K562 (cell line): ENCODE results near the gene RGS9BP. TPM values are rescaled to one million over a fixed set of nuclear protein-coding genes. Genes with fewer than 3 reads are reported as not detected.

ENCODE experiments used
- ATAC-seq: fragments of 200-7000 bp; cut with Tn5 transposase; 3 replicates; pipeline ENCODE4 v1.9.1; 2020; ENCODE audit warnings: moderate library complexity
- BruUV-seq: library from RNA; stranded (reverse); fragments of 400-500 nt; replicated peaks from 2 replicates; lab custom pipeline; 2021; lab: Mats Ljungman, UMichigan
- CTCF ChIA-PET: fragments of 300-600 bp; formaldehyde crosslinking; extraction: SDS; loops from one replicate; lab custom pipeline; 2021; ENCODE audit warnings: low intra/inter-chr PET ratio; lab: Yijun Ruan, JAX
- POLR2A ChIA-PET: fragments of 300-600, 350-650 bp; sonication (Branson Sonifier 250); formaldehyde crosslinking; extraction: SDS; loops from one replicate; lab custom pipeline; 2021; ENCODE audit warnings: antibody characterized with exemption, inconsistent platforms; lab: Yijun Ruan, JAX
- DNase-seq, 4 experiments: peaks; one replicate each; pipeline versions ENCODE4 v3.0.0 to v3.0.0-alpha.2; 2011 to 2018; ENCODE audit warnings: low spot score in 3 of 4, mixed read lengths in 3 of 4; ENCODE audit errors: extremely low read depth in 1 of 4
- FAIRE-seq: peaks from 2 replicates; lab custom pipeline; 2011; peaks lifted over from hg19 to GRCh38; lab: Jason Lieb, UNC
- H2AFZ ChIP-seq: 2 replicates; pipeline ENCODE4 v1.6.0; 2011; ENCODE audit warnings: low read depth, low read length, control low read depth, inconsistent platforms
- H3K27ac ChIP-seq: fragments of 200-600 bp; 3 replicates; pipeline ENCODE4 v1.8.0; 2011; ENCODE audit warnings: low read depth, mild to moderate bottlenecking, control low read depth, inconsistent platforms, low read length, moderate library complexity, mixed read lengths; ENCODE audit errors: extremely low read depth
- H3K27me3 ChIP-seq, 2 experiments: fragments of 300-600 bp in 1 of 2; 2 replicates in 1 of 2; 3 replicates in 1 of 2; pipeline versions ENCODE4 v1.6.0 to v1.8.0; 2011; ENCODE audit warnings: inconsistent platforms in 2 of 2, low read length in 2 of 2, mild to moderate bottlenecking in 1 of 2, mixed read lengths in 1 of 2, moderate library complexity in 1 of 2; ENCODE audit not compliant: control insufficient read depth in 2 of 2, insufficient read depth in 2 of 2
- H3K36me3 ChIP-seq: fragments of 300-600 bp; 3 replicates; pipeline ENCODE4 v1.8.0; 2011; ENCODE audit warnings: mild to moderate bottlenecking, low read length, inconsistent platforms; ENCODE audit not compliant: control insufficient read depth, insufficient read depth
- H3K4me1 ChIP-seq, 2 experiments: fragments of 200-600 bp in 1 of 2; replicated peaks in 1 of 2; 2 replicates in 1 of 2; 3 replicates in 1 of 2; pipeline versions ENCODE4 v1.5.1 to v1.8.0; 2011; ENCODE audit warnings: inconsistent platforms in 2 of 2, low read length in 2 of 2, mild to moderate bottlenecking in 1 of 2, mixed read lengths in 1 of 2, moderate library complexity in 1 of 2; ENCODE audit not compliant: control insufficient read depth in 2 of 2, insufficient read depth in 2 of 2
- H3K4me2 ChIP-seq: 2 replicates; pipeline ENCODE4 v1.6.1; 2011; ENCODE audit warnings: low read length, control low read depth, inconsistent platforms, mixed read lengths; ENCODE audit not compliant: insufficient read depth
- H3K4me3 ChIP-seq: fragments of 200-600 bp; sonication (generic), shearing (Covaris generic); 2 replicates; pipeline ENCODE4 v1.5.1; 2016; ENCODE audit warnings: control low read depth, inconsistent platforms
- H3K79me2 ChIP-seq: fragments of 200-600 bp; 3 replicates; pipeline ENCODE4 v1.8.0; 2011; ENCODE audit warnings: low read length, inconsistent platforms; ENCODE audit not compliant: control insufficient read depth, insufficient read depth
- H3K9ac ChIP-seq, 2 experiments: 2 replicates each; pipeline versions ENCODE4 v1.6.0 to v1.6.1; 2011; ENCODE audit warnings: low read depth in 2 of 2, low read length in 2 of 2, control low read depth in 1 of 2, inconsistent platforms in 1 of 2, mild to moderate bottlenecking in 1 of 2, mixed read lengths in 1 of 2; ENCODE audit not compliant: insufficient read depth in 1 of 2
- H3K9me1 ChIP-seq: one replicate; pipeline ENCODE4 v1.6.0; 2011; ENCODE audit warnings: inconsistent platforms, mild to moderate bottlenecking, low read length, moderate library complexity; ENCODE audit not compliant: control insufficient read depth, insufficient read depth
- H3K9me3 ChIP-seq: replicated peaks from 2 replicates; pipeline ENCODE4 v1.5.1; 2011; ENCODE audit warnings: low read depth, low read length, inconsistent platforms; ENCODE audit not compliant: control insufficient read depth, insufficient read depth
- H4K20me1 ChIP-seq: replicated peaks from 2 replicates; pipeline ENCODE4 v1.6.1; 2011; ENCODE audit warnings: low read length, inconsistent platforms, mixed read lengths; ENCODE audit not compliant: control insufficient read depth, insufficient read depth
- AFF4 ChIP-seq: sonication (generic); formaldehyde crosslinking; IDR thresholded peaks from 2 replicates; pipeline ENCODE4 v1.8.0; 2023; ENCODE audit warnings: mild to moderate bottlenecking, missing genetic modification reagents
- ATF4 ChIP-seq: fragments of 450-650 bp; formaldehyde crosslinking; IDR thresholded peaks from 2 replicates; pipeline ENCODE4 v1.4.0; 2022; ENCODE audit warnings: mild to moderate bottlenecking, moderate library complexity
- E2F6 ChIP-seq, 2 experiments: IDR thresholded peaks; 2 replicates each; pipeline ENCODE4 v1.6.1; 2011; ENCODE audit warnings: borderline replicate concordance in 1 of 2, control low read depth in 1 of 2, low read depth in 1 of 2, low read length in 1 of 2, mild to moderate bottlenecking in 1 of 2, mixed read lengths in 1 of 2, moderate library complexity in 1 of 2; ENCODE audit not compliant: insufficient read depth in 1 of 2, insufficient read length in 1 of 2, poor library complexity in 1 of 2, severe bottlenecking in 1 of 2; ENCODE audit errors: extremely low read depth in 1 of 2
- EZH2 ChIP-seq: IDR thresholded peaks from 2 replicates; pipeline ENCODE4 v1.6.1; 2012; ENCODE audit warnings: low read depth, mild to moderate bottlenecking, inconsistent platforms, low read length, borderline replicate concordance
- KLF13 ChIP-seq: fragments of 450-650 bp; IDR thresholded peaks from 2 replicates; pipeline ENCODE4 v1.6.1; 2016; ENCODE audit warnings: missing genetic modification characterization, low read depth, mild to moderate bottlenecking, missing compliant biosample characterization, moderate library complexity, borderline replicate concordance
- MCM2 ChIP-seq: fragments of 450-650 bp; IDR thresholded peaks from 2 replicates; pipeline ENCODE4 v1.6.1; 2017; ENCODE audit warnings: low read depth, mild to moderate bottlenecking
- SMAD3 ChIP-seq: fragments of 450-650 bp; formaldehyde crosslinking; conservative IDR thresholded peaks from 2 replicates; pipeline ENCODE4 v1.4.0; 2020; ENCODE audit warnings: mild to moderate bottlenecking
- WGBS: fragments of 100-300 bp; shearing (Covaris generic); methylation state at CpG from one replicate; pipeline ENCODE4 v1.1.6; 2016; ENCODE audit warnings: low coverage, mixed read lengths; ENCODE audit not compliant: insufficient coverage; ENCODE audit errors: missing lambda C conversion rate; 5-methylcytosine and 5-hydroxymethylcytosine counted together
- in situ Hi-C: fragments of 300-500 bp; cut with MboI; formaldehyde crosslinking; loops from 4 replicates; pipeline ENCODE4 v1.15.0; 2018; ENCODE audit warnings: inconsistent platforms, mixed read lengths
- intact Hi-C: fragments of 100-400 bp; cut with micrococcal nuclease; formaldehyde crosslinking; loops from 2 replicates; pipeline ENCODE4 v1.14.2; 2022
- polyA plus RNA-seq, 8 experiments: library from polyadenylated mRNA; depleted of rRNA in 4 of 8; stranded (reverse) in 5 of 8; unstranded in 3 of 8; fragments of >200 nt; fragmentation: Nextera tagmentation in 2 of 8; fragmentation: Illumina TruSeq in 1 of 8; extraction: Ambion mirVana in 2 of 8; extraction: Trizol in 1 of 8; gene quantifications; 2 replicates each; pipeline versions ENCODE4 v1.2.1 to v1.2.3, GENCODE V29; 2011 to 2014; ENCODE audit warnings: inconsistent platforms in 1 of 8, missing spikeins in 1 of 8
- total RNA-seq, 7 experiments: library from RNA; depleted of rRNA in 6 of 7; stranded (reverse); fragments of >200 nt in 6 of 7; fragmentation: Illumina TruSeq in 2 of 7; extraction: Trizol in 2 of 7; gene quantifications; 2 replicates each; pipeline versions ENCODE4 v1.2.1 to v1.2.3, GENCODE V29; 2011 to 2021; ENCODE audit warnings: low replicate concordance in 1 of 7
- TF ChIP-seq, protein P1 (sequence below), 2 experiments: fragments of 450-650 bp in 1 of 2; sonication (generic) in 1 of 2; formaldehyde crosslinking; conservative IDR thresholded peaks; 2 replicates each; pipeline versions ENCODE4 v1.4.0 to v1.8.1; 2020 to 2022; ENCODE audit warnings: mild to moderate bottlenecking in 1 of 2, missing genetic modification reagents in 1 of 2

Gene RGS9BP
- total and polyA plus RNA-seq, 9 of the 15 experiments (the other 6 are each of a cell fraction or from before 2014, with no cell fraction given): 0.03 to 1.3 (median 0.49) TPM

- intact Hi-C loops (no loop called here), in situ Hi-C loops (no loop called here)
- Histone ChIP-seq H3K4me2 (no peak overlapping the region), H3K27ac (no peak overlapping the region), H3K27me3 (no peaks in the 10 kb centered on the region), H3K9me1 (no peaks in the 10 kb centered on the region), H3K9ac (no peak overlapping the region), H2AFZ (no peak overlapping the region), H4K20me1 (0 out of 2 replicates have a peak, but pooled peaks cover 4% of the 10 kb centered on the region), H3K79me2 (peaks cover 18% of the 10 kb centered on the region), H3K9me3 (no peaks in the 10 kb centered on the region), H3K4me1 (no peaks in the 10 kb centered on the region), H3K36me3 (peaks cover 83% of the 10 kb centered on the region; the same call in 2 of the 3 replicates), H3K4me3 (no peak overlapping the region)
- ChIA-PET CTCF (no interaction called here), POLR2A (no interaction called here)
- 94% methylated on average over 3 of the region's 5 CpGs for WGBS
- FAIRE-seq: no peak
- no peak for TF ChIP-seq EZH2
- TF ChIP-seq AFF4 (CRISPR knock-in tag): no peak
- no peak for TF ChIP-seq KLF13
- no peak for TF ChIP-seq E2F6 (IDR thresholded peaks at IDR 0.05; ENCODE audit: borderline replicate concordance in 1 of 2, extremely low read depth in 1 of 2, insufficient read depth in 1 of 2, insufficient read length in 1 of 2, low read depth in 1 of 2, low read length in 1 of 2, poor library complexity in 1 of 2, severe bottlenecking in 1 of 2)
- no peak for TF ChIP-seq ATF4
- TF ChIP-seq, protein P1, sequence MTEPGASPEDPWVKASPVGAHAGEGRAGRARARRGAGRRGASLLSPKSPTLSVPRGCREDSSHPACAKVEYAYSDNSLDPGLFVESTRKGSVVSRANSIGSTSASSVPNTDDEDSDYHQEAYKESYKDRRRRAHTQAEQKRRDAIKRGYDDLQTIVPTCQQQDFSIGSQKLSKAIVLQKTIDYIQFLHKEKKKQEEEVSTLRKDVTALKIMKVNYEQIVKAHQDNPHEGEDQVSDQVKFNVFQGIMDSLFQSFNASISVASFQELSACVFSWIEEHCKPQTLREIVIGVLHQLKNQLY (CRISPR knock-in tag; conservative IDR thresholded peaks at IDR 0.05): no peak
- no peak for TF ChIP-seq SMAD3 (CRISPR knock-in tag)
- no peak for TF ChIP-seq MCM2
- ATAC-seq: no peak
- no TSS peak for BruUV-seq
- no peak for DNase-seq
These were observed 25.0 kb upstream of the RGS9BP start for GRCh38 chr19:32650671-32651070.
